ENCODE measurements around the gene ARID2.

GRCh38 chr12:45827974-45828373, 98.5 kb downstream of the ARID2 start:
- no peak for TF ChIP-seq CTCF (IDR thresholded peaks at IDR 0.05)
- no peak for TF ChIP-seq EZH2 (IDR thresholded peaks at IDR 0.05; ENCODE audit: borderline replicate concordance, insufficient read depth, low read depth, low read length, poor library complexity, severe bottlenecking)

Measured in B cell (primary cell).